Osteoblast (primary cell): ENCODE data around the gene NPPA. TPM values are rescaled to one million over a fixed set of nuclear protein-coding genes. Genes with fewer than 3 reads are reported as not detected.
A peak's percentile ranks its signal among the peaks of the same experiment; 100 is the strongest.

Source experiments
- DNase-seq: peaks from one replicate; pipeline ENCODE4 v3.0.0; 2011; ENCODE audit warnings: low spot score, mixed read lengths; ENCODE audit not compliant: insufficient read length; ENCODE audit errors: missing footprints
- H2AFZ ChIP-seq: 2 replicates; pipeline ENCODE4 v1.6.0; 2011; ENCODE audit warnings: mild to moderate bottlenecking, low read length
- H3K27ac ChIP-seq: 2 replicates; pipeline ENCODE4 v1.5.1; 2011; ENCODE audit warnings: mild to moderate bottlenecking, low read depth, low read length, moderate library complexity
- H3K27me3 ChIP-seq: 2 replicates; pipeline ENCODE4 v1.6.0; 2012; ENCODE audit warnings: mild to moderate bottlenecking, control low read depth, inconsistent platforms, low read length, moderate library complexity; ENCODE audit not compliant: insufficient read depth
- H3K36me3 ChIP-seq: 2 replicates; pipeline ENCODE4 v1.5.1; 2011; ENCODE audit warnings: mild to moderate bottlenecking, low read length, control low read depth, moderate library complexity; ENCODE audit not compliant: insufficient read depth
- H3K4me1 ChIP-seq: 2 replicates; pipeline ENCODE4 v1.5.1; 2011; ENCODE audit warnings: mild to moderate bottlenecking, low read length, control low read depth, moderate library complexity; ENCODE audit not compliant: insufficient read depth
- H3K4me2 ChIP-seq: 2 replicates; pipeline ENCODE4 v1.6.0; 2011; ENCODE audit warnings: mild to moderate bottlenecking, low read length; ENCODE audit not compliant: insufficient read depth
- H3K4me3 ChIP-seq: fragments of 200-600 bp; sonication (generic); 3 replicates; pipeline ENCODE4 v1.5.1; 2012; ENCODE audit warnings: mild to moderate bottlenecking, low read length, inconsistent platforms; ENCODE audit not compliant: insufficient read depth
- H3K79me2 ChIP-seq: 2 replicates; pipeline ENCODE4 v1.6.0; 2012; ENCODE audit warnings: mild to moderate bottlenecking, low read length, control low read depth, inconsistent platforms; ENCODE audit not compliant: insufficient read depth
- H3K9me3 ChIP-seq: 2 replicates; pipeline ENCODE4 v1.5.1; 2011; ENCODE audit warnings: low read depth, low read length, control low read depth
- H4K20me1 ChIP-seq: 2 replicates; pipeline ENCODE4 v1.6.0; 2012; ENCODE audit warnings: mild to moderate bottlenecking, low read length, control low read depth; ENCODE audit not compliant: insufficient read depth
- total RNA-seq: library from RNA; depleted of rRNA; stranded (reverse); fragments of >200 nt; gene quantifications from 2 replicates; pipeline ENCODE4 v1.2.3, GENCODE V29; 2012
- TF ChIP-seq, protein P1 (sequence below): IDR thresholded peaks from 2 replicates; pipeline ENCODE4 v1.5.1; 2011; ENCODE audit warnings: mild to moderate bottlenecking, low read depth, low read length, moderate library complexity; ENCODE audit errors: extremely low read depth

NPPA gene
- total RNA-seq, 1 donor, result not detected

DNA sequence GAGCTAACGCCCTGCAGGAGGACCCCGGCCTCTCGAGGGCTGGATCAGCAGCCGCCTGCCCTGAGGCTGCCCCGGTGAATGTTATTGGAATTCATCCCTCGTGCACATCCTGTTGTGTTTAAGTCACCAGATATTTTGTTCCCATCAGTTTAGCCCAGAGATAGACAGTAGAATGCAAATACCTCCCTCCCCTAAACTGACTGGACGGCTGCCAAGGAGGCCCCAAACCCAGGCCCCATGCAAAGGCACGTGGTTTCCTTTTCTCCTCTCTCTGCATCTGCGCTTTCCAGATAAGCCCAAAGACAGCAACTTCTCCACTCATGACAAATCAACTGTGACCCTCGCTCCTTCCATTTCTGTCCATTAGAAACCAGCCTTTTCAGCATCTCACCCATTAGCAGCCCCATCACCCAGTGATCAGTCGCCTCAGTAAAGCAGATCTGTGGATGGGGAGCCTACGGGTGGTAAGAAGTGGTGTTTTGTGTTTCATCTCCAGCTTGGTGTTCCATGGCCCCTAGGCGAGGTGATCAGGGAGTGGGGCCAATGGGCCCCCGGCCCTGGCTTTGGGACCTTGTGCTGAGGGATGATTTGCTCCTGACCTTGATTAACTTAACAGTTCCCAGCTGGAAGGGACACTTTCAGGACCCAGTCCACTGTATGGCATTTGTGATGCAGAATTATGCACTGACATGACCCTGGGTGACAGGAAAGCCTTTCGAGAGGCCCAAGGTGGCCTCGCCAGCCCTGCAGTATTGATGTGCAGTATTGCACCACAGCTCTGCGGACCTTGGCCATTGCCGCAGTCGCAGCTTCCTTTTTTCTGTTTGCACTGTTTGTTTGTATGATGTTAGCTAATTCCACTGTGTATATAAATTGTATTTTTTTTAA, 5.2 kb downstream of the NPPA start:
- no peak overlapping the region for H3K4me3 ChIP-seq
- no peak overlapping the region for H3K4me2 ChIP-seq
- H2AFZ ChIP-seq, result no peak overlapping the region
- H4K20me1 ChIP-seq, result peaks cover 21% of the 10 kb centered on the region
- H3K4me1 ChIP-seq, result no peaks in the 10 kb centered on the region
- no peak overlapping the region for H3K27ac ChIP-seq
- H3K27me3 ChIP-seq, result no peaks in the 10 kb centered on the region
- no peaks in the 10 kb centered on the region for H3K79me2 ChIP-seq
- H3K36me3 ChIP-seq, result peaks cover 71% of the 10 kb centered on the region
- H3K9me3 ChIP-seq, result no peaks in the 10 kb centered on the region
- TF ChIP-seq, protein P1, sequence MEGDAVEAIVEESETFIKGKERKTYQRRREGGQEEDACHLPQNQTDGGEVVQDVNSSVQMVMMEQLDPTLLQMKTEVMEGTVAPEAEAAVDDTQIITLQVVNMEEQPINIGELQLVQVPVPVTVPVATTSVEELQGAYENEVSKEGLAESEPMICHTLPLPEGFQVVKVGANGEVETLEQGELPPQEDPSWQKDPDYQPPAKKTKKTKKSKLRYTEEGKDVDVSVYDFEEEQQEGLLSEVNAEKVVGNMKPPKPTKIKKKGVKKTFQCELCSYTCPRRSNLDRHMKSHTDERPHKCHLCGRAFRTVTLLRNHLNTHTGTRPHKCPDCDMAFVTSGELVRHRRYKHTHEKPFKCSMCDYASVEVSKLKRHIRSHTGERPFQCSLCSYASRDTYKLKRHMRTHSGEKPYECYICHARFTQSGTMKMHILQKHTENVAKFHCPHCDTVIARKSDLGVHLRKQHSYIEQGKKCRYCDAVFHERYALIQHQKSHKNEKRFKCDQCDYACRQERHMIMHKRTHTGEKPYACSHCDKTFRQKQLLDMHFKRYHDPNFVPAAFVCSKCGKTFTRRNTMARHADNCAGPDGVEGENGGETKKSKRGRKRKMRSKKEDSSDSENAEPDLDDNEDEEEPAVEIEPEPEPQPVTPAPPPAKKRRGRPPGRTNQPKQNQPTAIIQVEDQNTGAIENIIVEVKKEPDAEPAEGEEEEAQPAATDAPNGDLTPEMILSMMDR, result no peak
- peak; percentile 35 for DNase-seq

DNA sequence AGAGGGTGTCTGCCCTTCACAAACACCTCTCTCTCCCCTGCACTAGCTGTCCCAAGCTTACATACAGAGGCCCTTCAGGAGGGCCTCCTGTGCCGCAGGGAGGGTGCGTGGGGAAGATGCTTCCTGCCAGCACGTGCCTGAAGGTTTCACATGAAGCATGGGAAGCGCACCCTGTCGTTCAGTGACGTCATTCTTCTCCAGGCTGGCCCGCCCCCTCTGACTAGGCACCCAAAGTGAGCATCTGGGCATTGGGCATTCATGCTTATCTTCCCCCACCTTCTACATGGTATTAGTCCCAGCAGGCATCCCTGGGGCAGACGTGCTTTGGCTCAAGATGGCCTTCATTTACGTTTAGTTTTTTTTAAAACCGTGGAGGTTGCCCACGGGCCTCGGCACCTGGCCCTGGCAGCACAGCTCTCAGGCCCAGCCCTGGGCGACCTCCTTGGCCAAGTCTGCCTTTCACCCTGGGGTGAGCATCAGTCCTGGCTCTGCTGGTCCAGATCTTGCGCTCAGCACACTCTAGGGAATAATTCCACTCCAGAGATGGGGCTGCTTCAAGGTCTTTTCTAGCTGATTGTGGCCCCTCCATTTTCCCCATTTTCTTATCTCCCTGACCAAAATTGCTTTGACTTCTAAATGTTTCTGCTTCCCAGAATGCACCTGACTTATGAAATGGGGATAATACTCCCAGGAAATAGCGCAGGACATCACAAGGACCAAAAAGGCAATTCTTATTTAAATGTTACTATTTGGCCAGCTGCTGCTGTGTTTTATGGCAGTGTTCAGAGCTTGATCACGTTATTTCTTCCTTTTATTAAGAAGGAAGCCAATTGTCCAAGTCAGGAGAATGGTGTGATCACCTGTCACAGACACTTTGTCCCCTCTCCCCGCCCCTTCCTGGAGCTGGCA, 6.1 kb downstream of the NPPA start:
- TF ChIP-seq, protein P1, result no peak
- Histone ChIP-seq H3K4me1 (no peaks in the 10 kb centered on the region), H3K27ac (no peak overlapping the region), H3K79me2 (no peaks in the 10 kb centered on the region), H3K4me3 (no peak overlapping the region), H3K36me3 (peaks cover 78% of the 10 kb centered on the region), H3K27me3 (no peaks in the 10 kb centered on the region), H2AFZ (no peak overlapping the region), H3K9me3 (no peaks in the 10 kb centered on the region), H4K20me1 (peaks cover 17% of the 10 kb centered on the region), H3K4me2 (no peak overlapping the region)
- no peak for DNase-seq

DNA sequence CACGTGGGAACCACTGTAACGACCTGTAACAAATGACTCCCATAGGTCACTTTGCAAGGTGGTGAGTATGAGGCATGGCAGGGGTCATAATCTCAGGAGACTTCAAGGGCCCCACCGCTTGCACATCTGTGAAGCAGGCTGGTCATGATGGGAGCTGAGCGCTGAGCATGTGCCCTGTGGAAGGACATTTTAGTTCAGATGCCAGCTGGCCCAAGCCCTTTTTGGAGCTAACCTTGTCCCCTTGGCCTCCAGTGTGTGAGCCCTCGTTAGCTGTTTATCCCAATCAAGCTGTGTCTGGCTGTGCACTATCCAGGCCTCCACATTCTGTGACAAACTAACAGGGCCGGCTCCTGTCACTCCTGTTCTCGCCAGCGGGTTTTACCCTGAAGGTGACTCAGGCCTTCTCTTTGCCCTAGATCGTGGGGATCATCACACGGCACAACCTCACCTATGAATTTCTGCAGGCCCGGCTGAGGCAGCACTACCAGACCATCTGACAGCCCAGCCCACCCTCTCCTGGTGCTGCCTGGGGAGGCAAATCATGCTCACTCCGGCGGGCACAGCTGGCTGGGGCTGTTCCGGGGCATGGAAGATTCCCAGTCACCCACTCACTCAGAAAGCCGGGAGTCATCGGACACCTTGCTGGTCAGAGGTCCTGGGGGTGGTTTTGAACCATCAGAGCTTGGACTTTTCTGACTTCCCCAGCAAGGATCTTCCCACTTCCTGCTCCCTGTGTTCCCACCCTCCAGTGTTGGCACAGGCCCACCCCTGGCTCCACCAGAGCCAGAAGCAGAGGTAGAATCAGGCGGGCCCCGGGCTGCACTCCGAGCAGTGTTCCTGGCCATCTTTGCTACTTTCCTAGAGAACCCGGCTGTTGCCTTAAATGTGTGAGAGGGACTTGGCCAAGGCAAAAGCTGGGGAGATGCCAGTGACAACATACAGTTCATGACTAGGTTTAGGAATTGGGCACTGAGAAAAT, 7.6 kb downstream of the NPPA start:
- Histone ChIP-seq H3K9me3 (no peaks in the 10 kb centered on the region), H3K27ac (no peak overlapping the region), H3K4me2 (no peak overlapping the region), H2AFZ (no peak overlapping the region), H3K79me2 (no peaks in the 10 kb centered on the region), H3K4me3 (no peak overlapping the region), H3K4me1 (no peaks in the 10 kb centered on the region), H3K36me3 (peaks cover 83% of the 10 kb centered on the region), H3K27me3 (no peaks in the 10 kb centered on the region), H4K20me1 (peaks cover 10% of the 10 kb centered on the region)
- DNase-seq, result no peak
- TF ChIP-seq, protein P1, result no peak
